ENCODE measurements around the gene SRR. TPM values are rescaled to one million over a fixed set of nuclear protein-coding genes. Genes with fewer than 3 reads are reported as not detected.

SRR gene
- polyA plus RNA-seq, 3 donors: 3.7 to 6.6 (median 6.5) TPM

DNA sequence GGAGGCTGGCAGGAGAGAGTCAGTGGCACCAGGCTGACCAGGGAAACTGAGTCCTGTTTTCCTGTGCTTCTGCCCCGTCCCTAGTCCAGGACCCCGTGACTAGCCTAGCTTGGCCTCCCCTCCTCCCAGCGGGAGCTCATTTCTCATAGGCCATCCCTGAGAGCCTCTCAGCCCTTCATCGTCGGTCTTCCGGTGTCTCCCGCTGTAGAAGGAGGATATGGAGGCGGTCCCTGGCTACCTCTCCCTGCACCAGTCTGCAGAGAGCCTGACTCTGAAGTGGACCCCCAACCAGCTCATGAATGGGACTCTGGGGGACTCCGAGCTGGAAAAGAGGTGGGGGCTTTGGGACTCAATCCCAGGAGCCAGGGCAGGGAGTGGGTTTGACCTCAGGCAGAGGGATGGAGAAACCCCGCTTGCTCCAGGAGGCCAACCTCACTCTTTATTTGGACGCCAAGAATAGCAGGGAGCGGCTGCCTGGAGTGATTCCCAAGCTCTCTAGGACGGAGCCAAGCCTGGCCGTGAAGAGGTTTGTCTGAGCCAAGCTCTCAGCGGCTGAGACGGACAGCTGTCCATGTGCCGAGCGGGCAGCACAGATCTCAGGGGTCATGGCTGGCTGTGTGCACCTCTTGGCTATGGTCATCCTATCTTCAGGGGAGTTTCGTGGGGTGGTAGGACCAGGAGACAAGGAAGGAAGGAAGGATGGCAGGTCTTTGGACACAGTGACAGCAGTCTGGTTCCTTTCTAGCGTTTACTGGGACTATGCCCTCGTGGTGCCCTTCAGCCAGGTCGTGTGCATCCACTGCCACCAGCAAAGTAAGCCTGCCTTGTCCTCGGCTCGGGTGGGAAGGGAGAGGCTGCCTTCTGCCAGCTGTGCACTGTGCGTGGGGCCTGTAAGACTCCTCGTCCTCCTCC lies 60.4 kb downstream of the SRR start:
- no peak overlapping the region for H3K27ac ChIP-seq (ENCODE audit: low read depth, low read length)
- 66 to 88% (median 67%) methylated on average over 26 of the region's 26 CpGs for WGBS, 3 donors

GRCh38 chr17:2364763-2365116 lies 61.0 kb downstream of the SRR start:
- 91 to 96% (median 93%) methylated on average over 12 of the region's 12 CpGs for WGBS, 3 donors
- no peak overlapping the region for H3K27ac ChIP-seq (ENCODE audit: low read depth, low read length)

DNA sequence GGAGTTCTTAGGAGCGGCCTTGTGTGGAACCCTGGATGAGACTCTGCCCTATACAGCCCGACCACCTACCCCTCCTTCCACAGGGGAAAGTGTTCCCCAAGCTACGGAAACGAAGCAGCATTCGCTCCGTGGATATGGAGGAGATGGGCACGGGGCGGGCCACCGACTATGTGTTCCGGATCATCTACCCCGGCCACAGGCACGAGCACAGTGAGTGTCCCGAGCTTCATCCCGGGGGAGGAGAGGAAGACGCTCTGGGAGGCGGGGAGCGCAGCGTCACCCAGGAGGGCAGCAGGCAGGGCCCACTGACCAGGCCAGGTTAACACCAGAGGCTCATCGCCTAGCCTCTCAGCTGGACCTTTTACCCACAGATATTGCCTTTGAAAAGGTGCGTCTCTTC lies 61.4 kb downstream of the SRR start:
- WGBS, 3 donors: 89 to 96% (median 93%) methylated on average over 19 to 20 of the region's 20 CpGs

GRCh38 chr17:2366747-2367494 lies 63.2 kb downstream of the SRR start:
- WGBS, 3 donors: 85 to 93% (median 86%) methylated on average over 26 of the region's 26 CpGs
- H3K27ac ChIP-seq (ENCODE audit: low read depth, low read length): no peak overlapping the region

More for the DNA sequence above, 61.4 kb downstream of the SRR start:
- no peak overlapping the region for H3K27ac ChIP-seq (ENCODE audit: low read depth, low read length)

DNA sequence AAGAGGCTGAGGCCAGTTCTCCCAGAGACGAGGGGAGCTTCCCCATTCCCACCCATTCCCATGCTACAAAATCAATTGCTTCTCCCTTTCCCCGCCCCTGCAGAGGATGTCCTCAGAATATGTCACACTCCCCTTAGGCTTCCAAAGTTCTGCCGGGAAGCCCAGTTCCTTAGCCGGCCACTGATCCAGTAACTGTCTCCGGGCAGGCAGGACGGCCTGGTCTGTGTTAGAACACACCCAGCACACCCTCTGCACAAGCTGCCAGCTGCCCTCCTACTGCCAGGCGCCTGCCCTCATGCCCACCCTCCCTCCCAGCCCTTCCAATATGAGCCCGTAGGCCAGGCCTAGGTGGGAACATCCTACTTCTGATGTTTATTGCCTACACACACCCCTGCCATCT lies 64.6 kb downstream of the SRR start:
- 77 to 94% (median 84%) methylated on average over 8 of the region's 8 CpGs for WGBS, 3 donors

DNA sequence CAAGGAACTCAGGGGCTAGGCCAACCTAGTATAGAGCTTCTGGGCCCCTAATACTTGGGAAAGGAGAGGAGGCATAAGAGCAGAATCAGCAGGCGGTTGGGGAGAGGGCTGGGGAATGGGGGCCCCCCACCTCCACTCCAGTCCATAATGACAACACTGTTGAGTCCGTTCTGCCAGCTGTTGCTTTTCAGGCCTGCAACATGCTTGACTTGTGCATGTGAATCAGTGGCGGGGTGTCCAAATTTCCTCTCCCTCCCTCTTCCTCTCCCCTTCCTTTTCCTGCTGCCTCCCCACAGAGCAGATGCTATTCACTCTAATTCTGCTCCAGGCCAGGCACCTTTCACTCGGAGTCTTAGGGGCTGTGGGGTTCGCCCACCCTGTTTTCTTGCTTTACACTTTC lies 65.3 kb downstream of the SRR start:
- 51 to 79% (median 64%) methylated on average over 5 of the region's 5 CpGs for WGBS, 3 donors
- H3K27ac ChIP-seq (ENCODE audit: low read depth, low read length): no peak overlapping the region

More for the DNA sequence above, 64.6 kb downstream of the SRR start:
- no peak overlapping the region for H3K27ac ChIP-seq (ENCODE audit: low read depth, low read length)

DNA sequence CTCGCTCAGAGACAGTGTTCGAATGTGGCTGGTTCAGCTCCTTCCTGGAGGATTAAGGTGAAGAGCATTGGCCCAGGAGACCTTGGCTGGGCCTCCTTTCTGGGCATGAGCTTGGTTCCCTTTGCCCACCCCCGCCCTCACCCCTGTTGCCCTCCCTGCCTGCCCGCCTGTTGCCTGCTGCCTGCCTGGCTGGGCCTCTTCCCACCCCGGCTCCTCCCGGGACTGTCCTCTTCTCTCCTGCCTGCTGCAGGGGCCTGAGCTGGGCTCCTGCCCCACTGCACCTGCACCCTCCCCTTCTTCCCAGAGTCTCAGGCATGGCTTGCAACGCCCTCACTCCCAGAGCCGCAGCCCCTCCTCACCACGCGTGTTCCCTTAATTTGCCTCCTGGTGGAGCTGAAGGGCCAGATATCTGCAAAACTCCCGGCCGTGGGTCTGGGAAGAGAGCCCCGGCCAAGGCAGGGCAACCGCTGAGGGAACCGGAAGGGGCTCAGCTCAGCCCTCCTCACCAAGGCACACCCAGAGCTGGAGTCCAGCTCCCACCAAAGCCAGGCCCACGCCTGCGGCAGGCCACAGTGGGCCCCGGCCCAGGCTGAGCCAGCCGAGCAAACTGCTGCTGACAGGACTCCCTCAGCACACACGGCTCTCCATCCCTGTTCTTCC lies 65.9 kb downstream of the SRR start:
- 59 to 81% (median 69%) methylated on average over 20 of the region's 20 CpGs for WGBS, 3 donors
- no peak overlapping the region for H3K27ac ChIP-seq (ENCODE audit: low read depth, low read length)

DNA sequence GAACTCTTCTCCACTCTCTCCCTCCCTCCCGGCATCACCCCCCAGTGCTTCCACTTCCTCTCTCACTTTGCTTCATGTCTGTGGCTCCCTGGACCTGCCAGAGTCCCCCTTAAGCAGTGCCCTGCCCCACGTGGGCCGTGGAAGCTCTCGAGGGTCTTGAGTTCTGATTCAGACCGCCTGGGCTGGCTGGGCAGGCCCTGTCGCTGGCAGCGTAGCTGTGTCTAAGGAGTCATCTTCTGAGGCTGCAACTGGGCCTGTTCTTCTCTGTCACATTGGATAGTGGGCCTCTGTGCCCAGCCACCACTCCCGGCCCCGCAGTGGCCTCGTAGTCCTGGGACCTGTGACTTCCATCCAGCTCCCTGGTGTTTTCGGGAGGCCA lies 66.5 kb downstream of the SRR start:
- 83 to 91% (median 85%) methylated on average over 11 of the region's 11 CpGs for WGBS, 3 donors
- H3K27ac ChIP-seq (ENCODE audit: low read depth, low read length): no peak overlapping the region

DNA sequence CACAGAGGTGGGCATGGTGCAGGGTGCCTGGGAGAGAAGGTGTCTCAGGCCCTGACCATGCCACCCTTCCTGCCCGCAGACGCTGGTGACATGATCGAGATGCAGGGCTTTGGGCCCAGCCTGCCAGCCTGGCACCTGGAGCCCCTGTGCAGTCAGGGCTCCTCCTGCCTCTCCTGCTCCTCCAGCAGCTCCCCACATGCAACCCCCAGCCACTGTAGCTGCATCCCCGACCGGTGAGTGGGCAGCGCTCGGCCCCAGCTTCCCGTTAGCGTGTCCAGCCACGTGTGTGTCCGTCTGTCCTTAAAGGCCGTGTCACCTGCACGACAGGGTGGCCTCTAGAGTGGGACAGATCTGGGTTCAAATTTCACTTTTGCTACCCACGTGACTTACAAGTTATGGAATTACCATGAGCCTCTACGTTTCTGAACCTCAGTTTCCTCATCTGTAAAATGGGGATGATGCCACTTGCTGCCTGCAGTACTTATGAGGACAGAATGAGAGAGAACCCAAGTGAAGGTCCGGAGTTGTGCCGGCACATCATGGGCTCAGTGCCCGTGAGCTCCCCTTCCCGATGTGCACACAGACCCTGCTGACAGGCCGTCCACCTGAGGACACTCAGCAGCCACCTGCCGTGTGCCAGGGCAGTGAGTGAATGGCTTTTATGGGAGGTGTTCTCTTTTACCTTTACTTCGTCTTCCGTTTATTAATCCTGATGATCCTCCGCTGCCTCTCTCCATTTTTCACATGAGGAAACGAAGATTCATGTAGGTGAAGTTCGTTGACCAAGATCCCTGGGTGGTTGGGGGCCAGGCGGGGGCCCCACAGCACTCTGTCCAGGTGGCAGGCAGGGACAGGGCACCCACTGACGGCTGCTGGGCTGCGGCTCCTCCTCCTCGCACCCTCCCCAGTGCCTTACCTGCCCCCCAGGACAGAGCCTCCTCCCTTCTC lies 67.7 kb downstream of the SRR start:
- WGBS, 3 donors: 91 to 94% (median 93%) methylated on average over 30 of the region's 30 CpGs
- H3K27ac ChIP-seq (ENCODE audit: low read depth, low read length): no peak overlapping the region

GRCh38 chr17:2372180-2372579 lies 68.4 kb downstream of the SRR start:
- WGBS, 3 donors: 93 to 98% (median 96%) methylated on average over 20 to 26 of the region's 26 CpGs

DNA sequence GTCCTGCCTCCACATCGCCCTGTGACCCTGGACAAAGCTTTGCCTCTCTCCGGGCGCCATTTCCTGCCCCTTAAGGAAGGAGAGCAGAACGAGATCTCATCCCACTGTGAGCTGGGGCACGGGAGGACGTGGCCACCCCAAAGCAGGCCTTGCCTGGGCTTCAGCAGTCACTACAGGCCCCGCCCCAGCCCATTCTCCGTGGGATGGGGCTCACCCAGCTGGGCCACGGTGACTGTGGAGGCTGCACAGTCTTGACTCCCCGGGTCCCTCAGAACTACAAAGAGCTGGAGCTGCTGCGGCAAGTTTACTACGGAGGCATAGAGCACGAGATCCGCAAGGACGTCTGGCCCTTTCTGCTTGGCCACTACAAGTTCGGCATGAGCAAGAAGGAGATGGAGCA lies 68.9 kb downstream of the SRR start:
- H3K27ac ChIP-seq (ENCODE audit: low read depth, low read length): no peak overlapping the region
- 88 to 93% (median 91%) methylated on average over 15 to 16 of the region's 16 CpGs for WGBS, 3 donors

More at GRCh38 chr17:2372180-2372579, 68.4 kb downstream of the SRR start:
- no peak overlapping the region for H3K27ac ChIP-seq (ENCODE audit: low read depth, low read length)

GRCh38 chr17:2373179-2373578 lies 69.4 kb downstream of the SRR start:
- 94 to 95% (median 95%) methylated on average over 18 of the region's 18 CpGs for WGBS, 3 donors
- H3K27ac ChIP-seq (ENCODE audit: low read depth, low read length): no peak overlapping the region

Other genes with a start within 250 kb of the SRR start
- 10 to 100 TPM in 2 of 3 donors, 1 to 10 TPM in 1; 1.6 to 23.3 (median 19.7) TPM for gene HIC1, start 248.8 kb upstream of the SRR start, polyA plus RNA-seq
- gene SMG6, start 165 bp upstream of the SRR start, polyA plus RNA-seq: 10 to 100 TPM in 2 of 3 donors, 1 to 10 TPM in 1; 8.8 to 28.3 (median 18.7) TPM
- 10 to 100 TPM in 2 of 3 donors, 1 to 10 TPM in 1; 9.8 to 28.5 (median 18.4) TPM for gene TSR1, start 32.5 kb downstream of the SRR start, polyA plus RNA-seq
- gene SGSM2, start 33.6 kb downstream of the SRR start, polyA plus RNA-seq: 10 to 100 TPM; 22.0 to 72.3 (median 38.6) TPM
- gene MNT, start 97.1 kb downstream of the SRR start, polyA plus RNA-seq: 10 to 100 TPM in 2 of 3 donors, 1 to 10 TPM in 1; 4.9 to 23.7 (median 23.1) TPM
- 10 to 100 TPM in 2 of 3 donors, 1 to 10 TPM in 1; 7.2 to 16.9 (median 11.2) TPM for gene METTL16, start 207.9 kb downstream of the SRR start, polyA plus RNA-seq

Data from adipose tissue (tissue), 3 donors.